H1 (cell line): ENCODE results near the gene PRC1. TPM values are rescaled to one million over a fixed set of nuclear protein-coding genes. Genes with fewer than 3 reads are reported as not detected.

Source experiments
- CREB1 ChIP-seq: IDR thresholded peaks from 2 replicates; pipeline ENCODE4 v1.6.1; 2012; ENCODE audit warnings: inconsistent platforms
- RNF2 ChIP-seq: fragments of 200-900, 300-1000 bp; sonication (generic); IDR thresholded peaks from 2 replicates; pipeline ENCODE4 v1.7.1; 2016; ENCODE audit warnings: borderline replicate concordance, low read depth, mild to moderate bottlenecking, antibody characterized with exemption, low read length; ENCODE audit not compliant: poor library complexity, severe bottlenecking; ENCODE audit errors: missing control alignments
- SIRT6 ChIP-seq: IDR thresholded peaks from one replicate; pipeline ENCODE4 v1.7.1; 2012; ENCODE audit warnings: low read length, inconsistent platforms
- polyA plus RNA-seq, 7 experiments: library from polyadenylated mRNA; depleted of rRNA in 3 of 7; stranded (reverse) in 5 of 7; unstranded in 2 of 7; fragments of >200 nt in 5 of 7; fragments of 200-250 nt in 2 of 7; gene quantifications; 1 replicate in 5 of 7; 2 replicates in 1 of 7; 4 replicates in 1 of 7; pipeline versions ENCODE4 v1.2.1 to v1.2.3, GENCODE V29; 2011 to 2013; ENCODE audit warnings: missing spikeins in 2 of 7, mixed read lengths in 2 of 7
- total RNA-seq: library from RNA; stranded (reverse); fragmentation: NEBNext Ultra II Directional; extraction: Animal tissue kit (Norgen Biotek cat#: 25700); gene quantifications from 2 replicates; pipeline ENCODE4 v1.2.1, GENCODE V29; 2021
- TF ChIP-seq, protein P1 (sequence below): fragments of 300-600 bp; sonication (generic); IDR thresholded peaks from 2 replicates; pipeline ENCODE4 v1.7.1; 2012; ENCODE audit warnings: low read length, moderate library complexity, mild to moderate bottlenecking, inconsistent platforms; ENCODE audit not compliant: insufficient replicate concordance

Gene PRC1
- total and polyA plus RNA-seq, 2 of the 8 experiments (the other 6 are each of a cell fraction or from before 2014, with no cell fraction given) = 90.7 to 181 TPM

GRCh38 chr15:90970274-90970673 is 24.1 kb downstream of the PRC1 start (continued):
- TF ChIP-seq, protein P1, sequence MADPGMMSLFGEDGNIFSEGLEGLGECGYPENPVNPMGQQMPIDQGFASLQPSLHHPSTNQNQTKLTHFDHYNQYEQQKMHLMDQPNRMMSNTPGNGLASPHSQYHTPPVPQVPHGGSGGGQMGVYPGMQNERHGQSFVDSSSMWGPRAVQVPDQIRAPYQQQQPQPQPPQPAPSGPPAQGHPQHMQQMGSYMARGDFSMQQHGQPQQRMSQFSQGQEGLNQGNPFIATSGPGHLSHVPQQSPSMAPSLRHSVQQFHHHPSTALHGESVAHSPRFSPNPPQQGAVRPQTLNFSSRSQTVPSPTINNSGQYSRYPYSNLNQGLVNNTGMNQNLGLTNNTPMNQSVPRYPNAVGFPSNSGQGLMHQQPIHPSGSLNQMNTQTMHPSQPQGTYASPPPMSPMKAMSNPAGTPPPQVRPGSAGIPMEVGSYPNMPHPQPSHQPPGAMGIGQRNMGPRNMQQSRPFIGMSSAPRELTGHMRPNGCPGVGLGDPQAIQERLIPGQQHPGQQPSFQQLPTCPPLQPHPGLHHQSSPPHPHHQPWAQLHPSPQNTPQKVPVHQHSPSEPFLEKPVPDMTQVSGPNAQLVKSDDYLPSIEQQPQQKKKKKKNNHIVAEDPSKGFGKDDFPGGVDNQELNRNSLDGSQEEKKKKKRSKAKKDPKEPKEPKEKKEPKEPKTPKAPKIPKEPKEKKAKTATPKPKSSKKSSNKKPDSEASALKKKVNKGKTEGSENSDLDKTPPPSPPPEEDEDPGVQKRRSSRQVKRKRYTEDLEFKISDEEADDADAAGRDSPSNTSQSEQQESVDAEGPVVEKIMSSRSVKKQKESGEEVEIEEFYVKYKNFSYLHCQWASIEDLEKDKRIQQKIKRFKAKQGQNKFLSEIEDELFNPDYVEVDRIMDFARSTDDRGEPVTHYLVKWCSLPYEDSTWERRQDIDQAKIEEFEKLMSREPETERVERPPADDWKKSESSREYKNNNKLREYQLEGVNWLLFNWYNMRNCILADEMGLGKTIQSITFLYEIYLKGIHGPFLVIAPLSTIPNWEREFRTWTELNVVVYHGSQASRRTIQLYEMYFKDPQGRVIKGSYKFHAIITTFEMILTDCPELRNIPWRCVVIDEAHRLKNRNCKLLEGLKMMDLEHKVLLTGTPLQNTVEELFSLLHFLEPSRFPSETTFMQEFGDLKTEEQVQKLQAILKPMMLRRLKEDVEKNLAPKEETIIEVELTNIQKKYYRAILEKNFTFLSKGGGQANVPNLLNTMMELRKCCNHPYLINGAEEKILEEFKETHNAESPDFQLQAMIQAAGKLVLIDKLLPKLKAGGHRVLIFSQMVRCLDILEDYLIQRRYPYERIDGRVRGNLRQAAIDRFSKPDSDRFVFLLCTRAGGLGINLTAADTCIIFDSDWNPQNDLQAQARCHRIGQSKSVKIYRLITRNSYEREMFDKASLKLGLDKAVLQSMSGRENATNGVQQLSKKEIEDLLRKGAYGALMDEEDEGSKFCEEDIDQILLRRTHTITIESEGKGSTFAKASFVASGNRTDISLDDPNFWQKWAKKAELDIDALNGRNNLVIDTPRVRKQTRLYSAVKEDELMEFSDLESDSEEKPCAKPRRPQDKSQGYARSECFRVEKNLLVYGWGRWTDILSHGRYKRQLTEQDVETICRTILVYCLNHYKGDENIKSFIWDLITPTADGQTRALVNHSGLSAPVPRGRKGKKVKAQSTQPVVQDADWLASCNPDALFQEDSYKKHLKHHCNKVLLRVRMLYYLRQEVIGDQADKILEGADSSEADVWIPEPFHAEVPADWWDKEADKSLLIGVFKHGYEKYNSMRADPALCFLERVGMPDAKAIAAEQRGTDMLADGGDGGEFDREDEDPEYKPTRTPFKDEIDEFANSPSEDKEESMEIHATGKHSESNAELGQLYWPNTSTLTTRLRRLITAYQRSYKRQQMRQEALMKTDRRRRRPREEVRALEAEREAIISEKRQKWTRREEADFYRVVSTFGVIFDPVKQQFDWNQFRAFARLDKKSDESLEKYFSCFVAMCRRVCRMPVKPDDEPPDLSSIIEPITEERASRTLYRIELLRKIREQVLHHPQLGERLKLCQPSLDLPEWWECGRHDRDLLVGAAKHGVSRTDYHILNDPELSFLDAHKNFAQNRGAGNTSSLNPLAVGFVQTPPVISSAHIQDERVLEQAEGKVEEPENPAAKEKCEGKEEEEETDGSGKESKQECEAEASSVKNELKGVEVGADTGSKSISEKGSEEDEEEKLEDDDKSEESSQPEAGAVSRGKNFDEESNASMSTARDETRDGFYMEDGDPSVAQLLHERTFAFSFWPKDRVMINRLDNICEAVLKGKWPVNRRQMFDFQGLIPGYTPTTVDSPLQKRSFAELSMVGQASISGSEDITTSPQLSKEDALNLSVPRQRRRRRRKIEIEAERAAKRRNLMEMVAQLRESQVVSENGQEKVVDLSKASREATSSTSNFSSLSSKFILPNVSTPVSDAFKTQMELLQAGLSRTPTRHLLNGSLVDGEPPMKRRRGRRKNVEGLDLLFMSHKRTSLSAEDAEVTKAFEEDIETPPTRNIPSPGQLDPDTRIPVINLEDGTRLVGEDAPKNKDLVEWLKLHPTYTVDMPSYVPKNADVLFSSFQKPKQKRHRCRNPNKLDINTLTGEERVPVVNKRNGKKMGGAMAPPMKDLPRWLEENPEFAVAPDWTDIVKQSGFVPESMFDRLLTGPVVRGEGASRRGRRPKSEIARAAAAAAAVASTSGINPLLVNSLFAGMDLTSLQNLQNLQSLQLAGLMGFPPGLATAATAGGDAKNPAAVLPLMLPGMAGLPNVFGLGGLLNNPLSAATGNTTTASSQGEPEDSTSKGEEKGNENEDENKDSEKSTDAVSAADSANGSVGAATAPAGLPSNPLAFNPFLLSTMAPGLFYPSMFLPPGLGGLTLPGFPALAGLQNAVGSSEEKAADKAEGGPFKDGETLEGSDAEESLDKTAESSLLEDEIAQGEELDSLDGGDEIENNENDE = no peak
- TF ChIP-seq SIRT6 (no peak), CREB1 (no peak), RNF2 (no peak)
